Measurements from ENCODE around the gene WDR74.

WDR74 gene

DNA sequence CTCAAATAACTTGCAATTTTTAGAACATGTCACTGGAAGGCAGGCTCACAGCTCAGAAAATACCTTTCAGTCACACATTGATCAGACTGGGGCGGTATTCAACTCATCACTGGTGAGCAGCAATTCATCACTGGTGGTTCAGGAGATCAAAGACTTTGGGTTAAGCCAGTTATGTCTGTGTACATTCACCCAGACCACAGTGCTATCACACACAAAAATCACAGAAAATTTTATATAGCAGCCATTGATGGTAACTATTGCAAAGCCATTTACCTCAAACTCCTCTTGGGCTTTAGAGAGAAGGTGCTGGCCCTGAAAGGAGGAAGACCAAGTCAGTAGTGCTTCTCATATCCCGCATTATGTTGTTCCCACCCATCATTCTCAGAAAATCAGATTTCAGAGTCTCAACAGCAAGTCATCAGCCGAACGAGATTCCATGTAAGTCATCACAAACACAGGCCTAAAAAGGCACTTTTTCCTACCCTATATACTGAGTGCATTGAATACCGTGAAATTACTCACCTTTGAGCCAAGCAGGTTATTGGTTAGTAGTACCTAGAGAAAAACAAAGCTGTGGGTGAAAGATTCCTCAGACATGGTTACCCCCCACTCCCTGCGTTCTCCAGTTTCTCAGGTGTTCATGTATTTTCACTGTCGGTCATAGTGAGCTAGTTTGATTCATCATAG lies 14.0 kb upstream of the WDR74 start:
- peaks cover 43% of the 10 kb centered on the region for H3K36me3 ChIP-seq (ENCODE audit: insufficient read depth, low read length)
- H3K27ac ChIP-seq (ENCODE audit: low read length) = no peak overlapping the region; the same call in 1 of the 2 replicates
- no peak overlapping the region for H2AFZ ChIP-seq (ENCODE audit: low read depth, low read length)
- ATAC-seq (ENCODE audit: insufficient read depth, low read depth) (no peak), DNase-seq (no peak)
- H3K27me3 ChIP-seq (ENCODE audit: insufficient read depth, low read length, poor library complexity) = no peaks in the 10 kb centered on the region
- H3K4me1 ChIP-seq (ENCODE audit: insufficient read depth, low read length) = peaks cover 43% of the 10 kb centered on the region
- peaks cover 60% of the 10 kb centered on the region for H3K79me2 ChIP-seq (ENCODE audit: insufficient read depth, low read length)
- H3K4me3 ChIP-seq (ENCODE audit: low read depth in 1 of 2, low read length in 2 of 2) = peak overlapping the region; percentile 59 to 73; a peak in 3 of 4 replicates
- peak overlapping the region; percentile 80 for H3K9ac ChIP-seq (ENCODE audit: low read depth, low read length)
- H4K20me1 ChIP-seq (ENCODE audit: insufficient read depth, low read length) = peaks cover 40% of the 10 kb centered on the region
- H3K9me3 ChIP-seq (ENCODE audit: insufficient read depth, low read length, severe bottlenecking) = no peaks in the 10 kb centered on the region
- TF ChIP-seq EZH2 (IDR thresholded peaks at IDR 0.05; ENCODE audit: borderline replicate concordance, low read depth, low read length, severe bottlenecking) = no peak
- TF ChIP-seq, protein P1, sequence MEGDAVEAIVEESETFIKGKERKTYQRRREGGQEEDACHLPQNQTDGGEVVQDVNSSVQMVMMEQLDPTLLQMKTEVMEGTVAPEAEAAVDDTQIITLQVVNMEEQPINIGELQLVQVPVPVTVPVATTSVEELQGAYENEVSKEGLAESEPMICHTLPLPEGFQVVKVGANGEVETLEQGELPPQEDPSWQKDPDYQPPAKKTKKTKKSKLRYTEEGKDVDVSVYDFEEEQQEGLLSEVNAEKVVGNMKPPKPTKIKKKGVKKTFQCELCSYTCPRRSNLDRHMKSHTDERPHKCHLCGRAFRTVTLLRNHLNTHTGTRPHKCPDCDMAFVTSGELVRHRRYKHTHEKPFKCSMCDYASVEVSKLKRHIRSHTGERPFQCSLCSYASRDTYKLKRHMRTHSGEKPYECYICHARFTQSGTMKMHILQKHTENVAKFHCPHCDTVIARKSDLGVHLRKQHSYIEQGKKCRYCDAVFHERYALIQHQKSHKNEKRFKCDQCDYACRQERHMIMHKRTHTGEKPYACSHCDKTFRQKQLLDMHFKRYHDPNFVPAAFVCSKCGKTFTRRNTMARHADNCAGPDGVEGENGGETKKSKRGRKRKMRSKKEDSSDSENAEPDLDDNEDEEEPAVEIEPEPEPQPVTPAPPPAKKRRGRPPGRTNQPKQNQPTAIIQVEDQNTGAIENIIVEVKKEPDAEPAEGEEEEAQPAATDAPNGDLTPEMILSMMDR (IDR thresholded peaks at IDR 0.05; ENCODE audit: borderline replicate concordance, extremely low read depth, low read length, poor library complexity, severe bottlenecking) = no peak
- peak overlapping the region; percentile 62 for H3K4me2 ChIP-seq (ENCODE audit: insufficient read depth, low read length)

DNA sequence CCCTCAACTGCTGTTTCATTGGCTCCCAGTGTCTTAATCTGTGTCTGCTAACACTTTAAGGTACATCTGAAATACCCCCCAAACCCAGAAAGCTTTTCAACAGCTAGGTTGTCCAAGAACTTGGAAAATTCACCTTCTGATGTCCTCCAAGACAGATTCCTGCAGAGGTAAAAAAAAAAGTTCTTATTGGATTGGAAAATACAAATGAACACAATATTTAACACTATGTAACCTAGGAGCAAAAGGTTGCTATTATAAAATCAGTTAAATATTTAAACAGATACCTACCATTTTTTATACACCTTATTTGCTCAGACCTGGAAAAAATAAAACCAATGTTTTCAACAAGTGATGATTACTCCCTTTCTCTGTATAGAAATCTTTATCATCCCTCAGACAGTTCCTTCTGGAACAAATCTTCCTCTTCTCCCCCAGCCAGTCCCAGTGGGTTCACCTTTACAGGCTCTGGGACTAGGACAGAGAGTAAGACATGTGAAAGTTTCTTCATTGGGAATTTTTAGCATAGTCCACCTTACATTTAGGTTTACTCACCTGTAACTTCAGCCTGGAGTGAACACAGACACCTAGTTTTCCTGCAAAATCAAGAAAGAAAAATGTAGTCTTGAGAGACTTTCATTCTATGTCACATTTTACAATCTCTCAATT lies 13.3 kb upstream of the WDR74 start:
- Histone ChIP-seq H3K4me2 (ENCODE audit: insufficient read depth, low read length) (peak overlapping the region; percentile 62; the same call in 1 of the 2 replicates), H2AFZ (ENCODE audit: low read depth, low read length) (no peak overlapping the region), H3K36me3 (ENCODE audit: insufficient read depth, low read length) (peaks cover 43% of the 10 kb centered on the region), H3K9ac (ENCODE audit: low read depth, low read length) (peak overlapping the region; percentile 80), H3K27ac (ENCODE audit: low read length) (no peak overlapping the region), H3K9me3 (ENCODE audit: insufficient read depth, low read length, severe bottlenecking) (no peaks in the 10 kb centered on the region), H4K20me1 (ENCODE audit: insufficient read depth, low read length) (peaks cover 40% of the 10 kb centered on the region), H3K79me2 (ENCODE audit: insufficient read depth, low read length) (peaks cover 52% of the 10 kb centered on the region), H3K4me1 (ENCODE audit: insufficient read depth, low read length) (peaks cover 35% of the 10 kb centered on the region), H3K4me3 (ENCODE audit: low read depth in 1 of 2, low read length in 2 of 2) (peak overlapping the region in 1 of 2 experiments; percentile 59; a peak in 1 of 4 replicates), H3K27me3 (ENCODE audit: insufficient read depth, low read length, poor library complexity) (no peaks in the 10 kb centered on the region)
- DNase-seq (no peak), ATAC-seq (ENCODE audit: insufficient read depth, low read depth) (no peak)
- no peak for TF ChIP-seq EZH2 (IDR thresholded peaks at IDR 0.05; ENCODE audit: borderline replicate concordance, low read depth, low read length, severe bottlenecking)
- TF ChIP-seq, protein P1 (IDR thresholded peaks at IDR 0.05; ENCODE audit: borderline replicate concordance, extremely low read depth, low read length, poor library complexity, severe bottlenecking) = no peak

DNA sequence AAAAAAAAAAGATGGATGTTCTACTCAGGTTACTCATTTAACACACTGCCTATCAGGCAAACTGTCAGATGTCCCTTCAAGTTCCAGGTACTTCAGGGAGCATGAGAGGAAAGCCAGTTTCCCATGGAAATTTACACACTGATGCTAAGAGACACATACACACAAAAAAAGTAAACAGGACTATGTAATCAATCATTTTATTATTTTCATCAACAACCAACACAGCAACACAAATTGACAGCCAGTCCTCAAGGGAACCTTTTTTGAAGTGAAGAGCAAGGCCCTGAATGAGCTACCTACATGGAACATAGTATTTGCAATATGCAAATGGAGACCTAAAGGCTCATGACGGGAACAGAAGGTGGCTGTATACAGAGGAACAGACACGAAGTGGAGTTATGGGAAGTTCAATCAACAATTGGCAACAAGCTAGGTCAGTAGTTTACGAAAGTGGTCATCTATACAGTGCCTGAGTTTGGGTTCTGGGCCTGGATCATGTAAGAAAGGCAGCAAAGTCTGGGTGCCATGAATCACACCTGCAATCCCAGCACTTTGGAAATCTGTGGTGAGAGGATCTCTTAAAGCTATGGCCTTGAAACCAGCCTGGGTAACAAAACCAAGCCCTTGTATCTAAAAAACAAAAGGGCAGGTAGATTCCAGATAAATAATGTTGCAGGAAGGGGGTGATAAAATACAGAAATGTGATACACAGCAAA lies 12.6 kb upstream of the WDR74 start:
- Histone ChIP-seq H3K9ac (ENCODE audit: low read depth, low read length) (no peak overlapping the region; the same call in 1 of the 2 replicates), H3K4me3 (ENCODE audit: low read depth in 1 of 2, low read length in 2 of 2) (no peak overlapping the region), H3K36me3 (ENCODE audit: insufficient read depth, low read length) (peaks cover 43% of the 10 kb centered on the region), H3K4me2 (ENCODE audit: insufficient read depth, low read length) (peak overlapping the region; percentile 62; the same call in 1 of the 2 replicates), H3K27me3 (ENCODE audit: insufficient read depth, low read length, poor library complexity) (no peaks in the 10 kb centered on the region), H3K27ac (ENCODE audit: low read length) (no peak overlapping the region), H3K4me1 (ENCODE audit: insufficient read depth, low read length) (peaks cover 28% of the 10 kb centered on the region), H2AFZ (ENCODE audit: low read depth, low read length) (no peak overlapping the region), H3K9me3 (ENCODE audit: insufficient read depth, low read length, severe bottlenecking) (no peaks in the 10 kb centered on the region), H3K79me2 (ENCODE audit: insufficient read depth, low read length) (peaks cover 45% of the 10 kb centered on the region), H4K20me1 (ENCODE audit: insufficient read depth, low read length) (peaks cover 40% of the 10 kb centered on the region)
- DNase-seq (no peak), ATAC-seq (ENCODE audit: insufficient read depth, low read depth) (no peak)
- no peak for TF ChIP-seq EZH2 (IDR thresholded peaks at IDR 0.05; ENCODE audit: borderline replicate concordance, low read depth, low read length, severe bottlenecking)
- TF ChIP-seq, protein P1 (IDR thresholded peaks at IDR 0.05; ENCODE audit: borderline replicate concordance, extremely low read depth, low read length, poor library complexity, severe bottlenecking) = no peak
